Measurements from ENCODE around the gene MSI1.

DNA sequence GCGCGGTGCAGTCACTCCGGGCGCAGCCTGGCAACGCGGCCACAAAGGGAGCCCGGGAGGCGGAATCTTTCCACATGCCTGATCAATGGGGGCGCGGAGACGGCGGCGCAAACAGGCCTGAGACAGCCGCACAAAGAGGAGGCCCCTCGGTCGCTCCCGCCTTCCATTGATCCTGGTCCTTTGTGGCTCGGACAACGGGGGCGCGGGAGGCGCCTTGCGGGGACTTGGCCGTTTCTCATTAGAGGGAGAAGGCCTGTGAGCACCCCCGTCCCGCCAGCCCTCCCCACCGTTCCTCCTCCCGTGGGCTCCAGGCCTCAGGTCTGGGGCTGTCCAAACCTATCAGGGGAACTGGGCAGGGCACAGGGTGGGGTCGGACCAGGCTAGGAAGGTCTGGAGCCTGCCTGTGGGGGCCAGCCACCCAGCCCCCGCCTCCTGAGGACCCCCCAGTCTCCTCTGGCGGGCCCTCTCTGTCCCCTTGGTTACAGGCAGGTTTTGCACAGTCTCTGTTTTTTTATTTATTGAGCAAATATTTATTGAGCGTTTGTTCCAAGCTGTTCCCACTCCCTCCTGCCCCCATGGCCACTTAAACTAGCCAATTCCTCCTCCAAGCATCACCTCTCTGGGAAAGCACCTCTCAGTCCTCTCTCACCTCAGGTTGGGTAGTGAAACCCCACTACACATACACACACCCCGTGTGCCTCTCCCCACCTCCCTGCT lies 29.0 kb upstream of the MSI1 start:
- TF ChIP-seq EP300 (IDR thresholded peaks at IDR 0.05) = no peak
- TF ChIP-seq POLR2AphosphoS5 (IDR thresholded peaks at IDR 0.05) = no peak
- TF ChIP-seq, protein P1, sequence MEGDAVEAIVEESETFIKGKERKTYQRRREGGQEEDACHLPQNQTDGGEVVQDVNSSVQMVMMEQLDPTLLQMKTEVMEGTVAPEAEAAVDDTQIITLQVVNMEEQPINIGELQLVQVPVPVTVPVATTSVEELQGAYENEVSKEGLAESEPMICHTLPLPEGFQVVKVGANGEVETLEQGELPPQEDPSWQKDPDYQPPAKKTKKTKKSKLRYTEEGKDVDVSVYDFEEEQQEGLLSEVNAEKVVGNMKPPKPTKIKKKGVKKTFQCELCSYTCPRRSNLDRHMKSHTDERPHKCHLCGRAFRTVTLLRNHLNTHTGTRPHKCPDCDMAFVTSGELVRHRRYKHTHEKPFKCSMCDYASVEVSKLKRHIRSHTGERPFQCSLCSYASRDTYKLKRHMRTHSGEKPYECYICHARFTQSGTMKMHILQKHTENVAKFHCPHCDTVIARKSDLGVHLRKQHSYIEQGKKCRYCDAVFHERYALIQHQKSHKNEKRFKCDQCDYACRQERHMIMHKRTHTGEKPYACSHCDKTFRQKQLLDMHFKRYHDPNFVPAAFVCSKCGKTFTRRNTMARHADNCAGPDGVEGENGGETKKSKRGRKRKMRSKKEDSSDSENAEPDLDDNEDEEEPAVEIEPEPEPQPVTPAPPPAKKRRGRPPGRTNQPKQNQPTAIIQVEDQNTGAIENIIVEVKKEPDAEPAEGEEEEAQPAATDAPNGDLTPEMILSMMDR (IDR thresholded peaks at IDR 0.05) = no peak

Measured in esophagus muscularis mucosa (tissue), 4 donors.